ENCODE results near the gene FUCA2.
"Not testable (repeated sequence)": the region's sequence is repeated elsewhere in the genome, so short reads cannot be mapped to it uniquely, and the experiment has no call there.

FUCA2 gene

DNA sequence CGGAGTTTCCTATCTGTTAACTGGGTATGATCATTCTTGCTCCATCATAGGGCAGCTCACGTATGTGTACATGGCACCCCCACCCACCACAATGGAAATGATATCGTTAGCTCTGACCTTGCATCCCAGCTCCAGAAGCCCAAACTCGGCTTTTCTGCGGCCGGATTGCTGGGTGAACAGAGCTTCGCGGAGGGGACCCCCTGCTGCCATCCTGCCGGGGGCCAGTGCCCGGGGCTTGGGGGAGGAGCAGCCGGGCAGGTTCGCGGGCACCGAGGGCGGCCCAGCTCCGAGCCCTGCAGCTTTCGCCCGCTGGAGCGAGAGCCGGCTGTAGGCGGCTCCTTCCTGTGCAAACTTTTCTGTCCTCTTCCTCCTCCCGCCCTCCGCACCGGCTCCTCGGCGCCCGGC lies 24.9 kb upstream of the FUCA2 start:
- no peak for DNase-seq (ENCODE audit: low read depth)

DNA sequence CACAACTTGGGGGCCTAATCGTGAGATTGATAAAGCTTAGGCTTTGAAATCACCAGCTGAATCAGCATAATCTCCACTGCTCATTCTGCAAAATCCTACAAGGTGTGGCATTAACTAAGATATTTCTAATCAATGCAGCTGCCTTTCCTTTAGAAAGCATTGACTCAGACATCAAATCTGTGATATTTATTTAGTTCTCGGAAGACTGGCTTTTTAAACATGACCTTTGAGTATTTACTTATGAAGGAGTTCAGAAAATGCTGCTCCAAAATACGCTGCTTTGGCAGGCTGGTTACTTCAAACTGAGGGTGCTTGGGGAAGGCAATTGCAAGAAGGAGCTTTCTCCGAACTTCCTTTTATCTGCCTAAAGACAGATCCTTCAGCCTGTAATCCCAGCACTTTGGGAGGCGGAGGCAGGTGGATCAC lies 23.7 kb upstream of the FUCA2 start:
- DNase-seq (ENCODE audit: low read depth), result no peak

DNA sequence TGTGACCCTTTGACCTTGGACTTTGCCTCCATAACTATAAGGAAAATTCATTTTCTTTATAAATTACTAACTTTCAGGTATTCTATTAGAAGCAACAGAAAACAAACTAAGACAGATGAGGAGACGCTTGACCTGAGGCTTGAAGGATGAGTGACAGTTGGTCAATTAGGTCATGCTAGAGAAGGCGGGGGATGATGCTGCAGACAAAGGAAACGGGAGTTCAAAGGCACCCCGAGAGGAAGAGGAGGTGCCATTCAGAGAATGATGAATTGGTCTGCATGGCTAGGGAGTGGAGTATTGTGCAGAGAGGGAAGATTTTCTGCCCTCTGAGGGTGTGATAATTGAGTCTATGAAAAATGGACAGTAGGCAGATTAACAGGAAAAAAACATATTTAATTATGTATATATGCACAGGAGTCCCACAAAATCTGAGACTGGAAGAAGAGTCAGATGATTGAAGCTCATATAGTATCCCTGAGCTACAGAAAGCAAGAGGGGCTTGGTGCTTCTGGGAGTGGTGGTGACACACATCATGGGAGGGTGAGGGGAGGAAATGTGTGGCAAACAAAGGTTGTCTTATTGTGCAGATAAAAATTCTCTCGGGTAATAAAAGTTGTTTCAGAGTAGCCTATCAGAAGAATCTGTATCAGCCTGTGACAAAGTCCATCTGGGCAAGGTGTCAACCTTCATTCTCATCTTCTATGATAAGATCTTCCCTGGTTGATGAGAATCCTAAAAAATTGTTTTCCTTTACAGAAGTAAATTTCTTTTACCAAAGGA lies 20.4 kb upstream of the FUCA2 start:
- no peak for DNase-seq (ENCODE audit: low read depth)

DNA sequence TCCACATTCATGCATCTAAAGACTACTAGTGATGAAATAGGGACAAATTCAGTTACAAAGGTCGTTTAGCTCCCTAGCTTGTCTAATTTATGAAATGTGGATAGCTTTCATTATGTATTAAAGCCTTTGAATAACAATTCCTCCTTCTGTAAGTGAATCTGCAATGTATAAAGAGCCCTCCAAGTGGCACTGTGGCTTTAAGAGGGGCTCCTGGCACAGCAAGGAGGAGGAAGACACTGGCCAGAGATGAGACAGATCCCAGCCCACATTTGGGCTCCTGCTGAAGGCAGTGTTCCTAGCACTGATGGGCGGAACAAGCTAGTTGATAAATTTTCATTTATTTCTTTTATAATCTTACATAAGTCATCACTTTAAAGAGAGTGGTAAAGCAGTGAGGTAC lies 17.6 kb upstream of the FUCA2 start:
- no peak for DNase-seq (ENCODE audit: low read depth)

DNA sequence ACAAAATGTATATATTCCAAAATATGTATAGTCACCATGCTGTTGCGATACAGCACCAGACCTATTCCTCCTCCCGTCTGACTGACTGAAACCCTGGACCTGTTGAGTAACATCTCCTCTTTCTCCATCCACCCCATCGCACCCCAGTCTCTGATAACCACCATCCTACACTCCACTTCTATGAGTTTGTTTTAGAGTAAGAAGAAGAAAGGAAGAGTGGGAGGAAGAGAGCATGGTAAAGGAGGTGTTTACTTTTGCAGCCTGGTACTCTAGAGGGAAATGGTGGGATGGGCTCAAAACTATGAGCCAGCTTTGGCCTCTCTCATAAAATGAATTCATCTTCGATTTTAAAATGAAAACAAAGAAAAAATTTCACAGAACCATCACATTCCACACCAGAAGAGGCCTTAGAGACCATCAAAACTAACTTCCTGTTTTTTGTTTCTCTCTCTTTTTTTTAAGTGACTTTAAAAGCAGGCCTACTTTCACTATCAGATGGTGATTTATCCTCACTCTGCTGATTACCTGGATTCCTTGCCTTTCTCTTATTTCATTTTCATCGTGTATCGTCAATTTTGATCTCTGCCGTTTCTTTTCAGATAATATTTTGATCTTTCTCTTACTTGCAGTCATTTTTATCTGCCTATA lies 16.8 kb upstream of the FUCA2 start:
- no peak for DNase-seq (ENCODE audit: low read depth)

DNA sequence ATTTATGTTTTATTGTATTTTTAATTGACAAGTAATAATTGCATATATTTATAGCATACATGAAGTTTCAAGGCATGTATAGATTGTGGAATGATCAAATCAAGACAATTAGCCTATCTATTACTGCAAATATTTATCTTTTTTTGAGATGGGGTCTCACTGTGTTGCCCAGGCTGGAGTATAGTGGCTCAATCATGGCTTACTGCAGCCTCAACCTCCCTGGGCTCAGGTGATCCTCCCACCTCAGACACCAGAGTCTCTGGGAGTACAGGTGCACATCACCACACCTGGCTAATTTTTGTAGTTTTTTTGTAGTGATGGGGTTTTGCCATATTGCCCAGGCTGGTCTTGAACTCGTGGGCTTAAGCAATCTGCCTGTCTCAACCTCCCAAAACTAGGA lies 16.2 kb upstream of the FUCA2 start:
- no peak for DNase-seq (ENCODE audit: low read depth)

DNA sequence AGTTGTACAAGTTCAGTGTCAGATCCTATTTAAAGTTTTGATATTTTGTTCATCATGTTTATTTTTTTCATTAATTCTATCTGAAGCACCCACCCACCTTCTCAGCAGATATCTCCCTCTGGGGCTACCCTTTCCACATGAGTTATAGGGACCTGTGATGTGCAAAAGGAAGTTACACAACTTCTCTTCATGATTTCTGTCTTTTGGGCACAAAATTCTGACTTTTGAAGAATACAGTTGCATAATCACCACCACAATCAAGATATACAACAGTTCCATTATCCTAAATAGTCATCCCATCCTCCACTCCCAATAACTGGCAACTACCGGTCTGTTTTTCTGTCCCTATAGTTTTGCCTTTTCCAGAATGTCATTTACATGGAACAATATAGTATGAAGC lies 13.8 kb upstream of the FUCA2 start:
- no peak for DNase-seq (ENCODE audit: low read depth)

DNA sequence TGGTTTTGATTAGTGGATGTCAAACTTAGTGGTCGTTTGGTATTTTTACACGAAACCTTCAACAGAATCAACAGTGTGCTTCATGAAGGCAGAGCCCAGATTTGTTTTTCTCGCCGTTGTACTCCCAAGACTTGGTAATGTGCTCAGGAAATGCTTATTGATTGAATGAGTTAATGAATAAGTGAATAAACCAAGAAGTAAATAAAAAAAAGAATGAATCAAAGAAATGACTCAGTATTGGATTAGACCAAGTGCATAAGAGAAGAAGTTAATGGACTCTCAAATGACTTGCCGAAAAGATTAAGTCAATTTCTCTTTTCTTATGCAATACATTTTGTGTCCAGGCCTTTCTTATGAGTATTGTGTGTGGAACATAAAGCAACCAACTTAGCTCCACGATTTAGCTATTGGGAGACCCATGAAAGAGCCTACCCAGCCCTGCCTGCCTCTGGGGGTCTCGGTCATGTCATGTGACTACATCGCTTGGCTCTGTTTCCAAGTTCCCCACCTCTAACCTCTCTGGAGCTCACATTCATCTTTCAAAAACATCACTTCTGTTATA lies 10.6 kb upstream of the FUCA2 start:
- no peak for DNase-seq (ENCODE audit: low read depth)

DNA sequence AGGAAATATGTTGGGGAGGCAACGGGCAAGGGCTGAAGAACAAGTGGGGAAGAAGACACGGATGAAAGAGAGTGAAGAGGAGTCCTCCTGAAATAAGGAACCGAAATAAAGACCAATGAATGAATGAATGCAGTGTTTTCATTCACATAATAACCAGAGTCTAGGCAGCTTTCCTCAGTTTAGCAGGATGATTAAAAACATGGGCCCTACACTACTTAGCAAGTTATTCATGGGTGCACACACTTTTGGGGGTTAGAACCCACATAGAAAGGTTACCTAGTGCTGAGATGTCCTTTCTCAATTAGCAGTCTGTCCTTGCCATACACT lies 5.9 kb upstream of the FUCA2 start:
- DNase-seq (ENCODE audit: low read depth), result no peak

DNA sequence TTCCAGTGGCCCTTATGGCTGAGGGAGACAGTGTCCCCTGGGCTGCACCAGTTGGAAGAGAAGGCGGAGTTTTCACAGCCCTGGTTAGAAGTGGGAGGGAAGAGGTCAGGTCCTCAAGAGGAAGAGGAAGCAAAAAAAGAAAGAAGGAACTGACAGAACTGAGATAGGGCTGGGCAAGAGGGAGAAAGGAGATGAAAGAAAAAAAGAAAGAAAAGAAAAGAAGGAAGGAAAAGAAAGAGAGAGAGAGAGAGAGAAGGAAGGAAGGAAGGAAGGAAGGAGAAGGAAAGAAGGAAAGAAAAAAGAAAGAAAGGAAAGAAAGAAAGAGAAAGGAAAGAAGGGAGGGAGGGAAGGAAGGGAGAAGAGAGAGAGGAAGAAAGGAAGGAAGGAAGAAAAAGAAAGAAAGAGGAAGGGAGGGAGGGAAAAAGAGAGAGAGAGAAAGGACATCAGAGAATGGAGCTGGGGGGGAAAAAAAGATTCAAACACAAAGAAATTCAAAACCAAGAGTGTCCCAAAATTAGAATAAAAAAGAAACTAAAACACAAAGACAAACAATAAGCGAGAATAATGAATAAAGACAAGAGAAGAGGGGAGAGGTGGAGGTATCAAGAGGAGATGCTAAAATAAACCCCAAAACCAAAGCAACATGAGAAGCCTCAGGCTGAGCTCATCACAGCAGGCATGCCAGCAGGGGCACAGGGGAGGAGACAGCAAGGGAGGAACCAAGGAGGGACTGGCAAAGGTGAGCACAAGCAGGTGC lies 5.3 kb upstream of the FUCA2 start:
- DNase-seq (ENCODE audit: low read depth), result no peak

DNA sequence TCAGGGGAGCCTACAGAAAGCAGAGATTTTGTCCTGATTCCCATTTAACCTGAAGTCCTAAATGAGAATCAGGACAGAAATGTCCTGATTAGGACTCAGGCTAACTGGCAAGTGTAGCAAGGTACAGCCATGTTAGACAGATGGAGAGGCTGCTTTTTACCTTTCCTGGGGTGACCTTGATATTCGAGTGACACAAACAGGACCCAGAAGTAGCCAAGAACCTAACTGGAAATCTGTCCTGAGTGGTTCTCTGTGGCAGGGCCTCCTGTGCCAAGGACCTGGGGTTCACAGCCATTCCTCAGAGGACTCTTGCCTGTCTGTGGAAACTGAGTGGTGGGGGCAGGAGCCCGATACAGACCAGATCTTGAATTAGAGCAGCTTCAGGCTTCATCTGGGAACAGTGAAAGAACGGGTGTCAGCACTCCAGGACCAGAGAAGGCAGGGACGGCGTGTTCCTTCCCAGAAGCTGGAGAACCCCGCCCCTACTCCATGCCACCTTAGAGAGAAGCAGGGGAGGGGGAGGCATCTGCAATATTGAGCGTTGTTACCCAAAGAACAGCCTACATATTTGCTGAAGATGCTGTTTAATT lies 4.3 kb upstream of the FUCA2 start:
- DNase-seq (ENCODE audit: low read depth), result no peak

DNA sequence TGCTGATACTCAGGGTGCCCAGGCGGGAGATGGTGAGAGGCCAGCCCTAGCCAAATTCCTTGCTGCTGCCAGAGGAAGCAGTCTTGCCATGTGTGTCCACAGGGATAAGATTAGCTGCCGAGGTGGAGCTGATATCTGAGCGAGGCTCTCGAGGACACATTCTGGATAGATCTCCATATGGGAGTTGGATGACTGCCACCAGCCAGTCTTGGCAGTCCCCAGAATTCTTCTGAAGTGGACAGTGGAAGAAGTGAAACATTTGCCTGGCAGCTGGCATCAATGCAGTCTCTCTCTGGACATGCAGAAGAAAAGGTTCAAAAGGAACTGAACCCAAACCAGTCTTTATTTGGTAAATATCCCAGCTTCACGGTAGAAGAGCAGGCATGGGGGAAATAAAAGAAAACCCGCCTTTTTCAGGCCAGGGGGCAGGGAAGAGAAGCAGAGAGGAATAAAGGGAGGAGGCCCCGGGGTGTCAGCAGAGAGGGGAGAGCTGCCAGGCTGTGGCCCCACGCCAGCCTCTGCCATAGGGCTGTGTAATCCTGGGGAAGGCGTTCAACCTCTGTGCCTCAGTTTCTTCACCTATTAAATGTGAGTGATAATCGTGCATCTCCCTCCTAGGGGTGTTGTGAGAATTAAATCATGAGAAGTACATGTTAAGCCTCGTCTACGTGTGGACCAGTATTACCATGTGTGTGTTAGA lies 3.7 kb upstream of the FUCA2 start:
- peak; percentile 53 for DNase-seq (ENCODE audit: low read depth)

DNA sequence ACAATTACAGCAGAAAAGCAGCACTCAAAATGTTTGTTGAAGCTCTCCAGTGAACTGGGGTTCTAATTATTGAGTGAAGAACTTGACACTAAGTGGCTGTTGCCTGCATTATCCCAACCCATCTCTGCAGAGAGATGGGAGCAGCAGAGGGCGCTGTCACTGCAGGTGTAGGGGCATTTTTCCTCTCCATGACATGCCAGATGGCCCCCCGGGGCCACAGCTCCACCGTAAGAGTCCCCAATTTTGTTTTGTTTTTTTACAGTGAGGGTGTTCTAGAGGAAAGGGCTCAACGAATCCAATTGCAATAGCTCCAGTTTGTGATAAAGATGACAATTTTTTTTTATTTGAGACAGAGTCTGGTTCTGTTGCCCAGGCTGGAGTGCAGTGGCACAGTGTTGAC lies 1.9 kb upstream of the FUCA2 start:
- no peak for DNase-seq (ENCODE audit: low read depth)

DNA sequence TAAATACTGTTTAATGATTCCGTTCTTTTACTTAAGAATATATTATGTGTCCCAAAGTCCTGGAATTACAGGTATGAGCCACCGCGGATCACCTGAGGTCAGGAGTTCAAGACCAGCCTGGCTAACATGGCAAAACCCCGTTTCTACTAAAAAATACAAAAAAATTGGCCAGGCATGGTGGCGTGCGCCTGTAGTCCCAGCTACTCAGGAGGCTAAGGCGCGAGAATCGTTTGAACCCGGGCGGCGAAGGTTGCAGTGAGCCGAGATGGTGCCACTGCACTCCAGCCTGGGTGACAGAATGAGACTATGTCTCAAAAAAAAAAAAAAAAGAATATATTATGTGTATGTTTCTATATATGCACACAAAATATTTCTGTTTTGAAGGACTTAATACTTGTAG lies 1.2 kb downstream of the FUCA2 start:
- DNase-seq (ENCODE audit: low read depth), result not testable (repeated sequence)

DNA sequence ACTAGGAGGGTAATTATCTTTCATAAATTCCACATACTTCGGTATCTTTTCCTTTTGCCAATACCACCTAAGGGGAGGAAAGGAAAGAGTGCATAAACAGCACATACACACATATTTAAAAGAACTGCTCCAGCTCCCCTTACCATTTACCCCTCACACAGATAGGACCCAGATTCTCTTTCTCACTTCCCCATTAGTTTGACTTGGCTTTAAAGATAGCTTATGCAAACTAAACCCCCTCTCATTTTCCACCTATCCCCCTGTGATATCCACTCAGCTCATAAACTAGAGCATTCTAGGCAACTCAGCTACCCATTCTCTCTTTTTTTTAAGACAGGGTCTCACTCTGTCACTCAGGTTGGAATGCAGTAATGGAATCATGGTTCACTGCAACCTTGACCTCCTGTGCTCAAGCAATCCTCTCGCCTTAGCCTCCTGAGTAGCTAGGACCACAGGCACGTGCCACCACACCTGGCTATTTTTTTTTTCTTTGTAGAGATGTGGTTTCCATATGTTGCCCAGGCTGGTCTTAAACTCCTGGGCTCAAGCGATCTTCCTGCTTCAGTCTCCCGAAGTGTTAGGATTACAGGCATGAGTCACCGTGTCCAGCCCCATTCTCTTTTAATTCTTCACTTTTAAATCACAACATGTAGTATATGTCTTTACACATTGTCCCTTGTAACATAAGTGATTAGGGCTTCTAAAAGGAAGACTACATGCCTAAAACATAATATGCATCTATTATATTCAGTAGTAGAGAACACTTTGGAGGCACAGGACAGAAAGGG lies 4.0 kb downstream of the FUCA2 start:
- DNase-seq (ENCODE audit: low read depth), result no peak

DNA sequence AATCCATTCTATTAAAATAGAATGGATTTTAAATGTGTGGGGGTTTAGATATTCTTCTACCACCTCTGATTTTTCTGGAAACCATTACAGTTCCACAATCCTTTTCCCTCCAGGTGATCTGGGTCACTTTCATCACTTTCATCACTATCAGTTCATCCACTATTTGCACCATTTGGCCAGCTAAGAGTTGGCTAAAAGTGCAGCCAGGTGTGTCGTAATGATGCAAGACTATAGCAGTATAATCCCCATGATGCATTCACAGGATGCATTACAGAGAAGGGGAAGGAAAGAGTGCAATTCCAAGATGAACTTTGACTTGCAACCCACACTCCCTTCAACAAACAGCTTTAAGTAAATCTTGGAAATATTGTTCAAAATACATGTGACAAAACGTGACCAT lies 4.9 kb downstream of the FUCA2 start:
- no peak for DNase-seq (ENCODE audit: low read depth)

DNA sequence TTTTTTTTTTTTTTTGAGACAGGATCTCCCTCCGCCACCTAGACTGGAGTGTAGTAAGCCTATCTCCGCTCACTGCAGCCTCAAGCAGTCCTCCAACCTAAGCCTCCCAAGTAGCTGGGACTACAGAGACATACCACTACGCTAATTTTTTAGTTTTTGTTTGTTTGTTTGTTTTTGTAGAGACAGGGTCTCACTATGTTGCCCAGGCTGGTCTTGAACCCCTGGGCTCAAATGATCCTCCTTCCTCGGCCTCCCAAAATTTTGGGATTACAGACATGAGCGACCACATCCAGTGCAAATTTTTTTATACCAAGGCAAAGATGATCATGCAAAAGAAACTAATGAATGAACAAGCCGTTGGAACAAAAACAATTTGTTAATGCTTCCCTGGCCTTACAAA lies 5.3 kb downstream of the FUCA2 start:
- DNase-seq (ENCODE audit: low read depth), result no peak

DNA sequence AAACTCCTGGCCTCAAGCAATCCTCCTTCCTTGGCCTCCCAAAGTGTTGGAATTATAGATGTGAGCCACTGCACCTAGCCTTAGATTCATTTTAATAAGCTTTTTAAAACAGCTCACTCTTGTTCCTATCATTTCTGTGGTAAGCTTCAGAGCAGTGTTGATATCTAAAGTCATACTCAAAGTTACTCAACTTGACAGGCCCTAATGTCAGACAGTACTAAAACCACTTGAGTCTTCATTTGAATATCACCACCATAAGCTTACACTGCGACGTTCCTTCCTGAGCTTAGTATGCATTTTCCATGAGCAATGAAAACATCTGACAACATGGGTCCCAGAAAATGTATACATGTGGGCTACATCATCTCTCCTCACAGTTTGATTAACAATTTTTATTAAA lies 6.0 kb downstream of the FUCA2 start:
- DNase-seq (ENCODE audit: low read depth), result no peak

DNA sequence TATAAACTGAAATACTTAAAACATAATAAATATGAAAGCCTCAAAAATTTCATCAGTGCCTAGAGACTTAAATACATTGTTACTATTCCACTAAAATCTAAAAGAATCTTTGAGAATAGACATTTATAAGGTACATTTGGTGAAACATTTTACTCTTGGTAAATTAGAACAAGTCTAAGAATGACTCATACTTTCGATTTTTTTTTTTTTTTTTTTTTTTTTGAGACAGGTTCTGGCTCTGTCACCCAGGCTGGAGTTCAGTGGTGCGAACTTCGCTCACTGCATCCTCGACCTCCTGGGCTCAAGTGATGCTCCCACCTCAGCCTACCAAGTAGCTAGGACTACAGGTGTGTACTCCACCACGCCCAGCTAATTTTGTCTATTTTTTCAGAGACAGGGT lies 6.4 kb downstream of the FUCA2 start:
- DNase-seq (ENCODE audit: low read depth), result no peak

DNA sequence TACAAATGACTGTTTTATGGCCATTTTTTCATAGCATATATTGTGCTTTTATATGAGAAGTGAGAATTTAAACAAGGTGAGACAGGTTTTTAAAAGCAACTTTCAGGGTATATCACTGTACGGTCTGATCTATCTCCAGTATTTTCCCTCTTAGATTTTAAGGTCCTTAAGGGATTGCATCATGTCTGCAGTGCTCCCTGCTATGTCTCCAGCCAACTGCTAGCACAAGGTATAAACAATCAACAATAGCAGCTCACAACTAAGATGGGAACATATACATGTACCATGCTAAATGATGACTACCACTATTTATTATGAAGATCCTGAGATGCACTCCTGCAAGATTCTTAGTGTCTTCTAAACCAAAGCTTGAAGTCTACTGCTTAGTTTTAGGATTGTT lies 7.2 kb downstream of the FUCA2 start:
- DNase-seq (ENCODE audit: low read depth), result no peak

DNA sequence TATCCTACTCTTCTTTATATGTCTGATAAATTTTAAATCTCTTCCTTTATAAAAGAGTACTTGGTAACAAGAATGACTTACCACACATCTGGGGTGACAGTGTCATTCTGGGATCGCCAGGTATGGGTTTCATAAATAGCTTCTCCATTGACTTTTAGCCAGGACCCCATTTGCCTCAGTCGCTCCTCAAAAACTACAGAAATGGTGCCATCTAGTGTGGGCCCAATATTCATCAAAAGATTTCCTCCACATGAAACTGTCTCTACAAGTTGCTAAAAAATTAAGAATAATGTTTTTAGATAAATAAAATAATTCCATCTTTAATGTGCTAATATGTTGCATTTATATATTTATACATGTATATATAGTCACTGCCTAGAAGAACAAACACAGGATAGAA lies 9.7 kb downstream of the FUCA2 start:
- DNase-seq (ENCODE audit: low read depth), result no peak

All from GM04504 (cell line).